Hepatocyte (in vitro differentiated cells): ENCODE results near the gene RBM17. TPM values are rescaled to one million over a fixed set of nuclear protein-coding genes. Genes with fewer than 3 reads are reported as not detected.

Experiments
- DNase-seq: peaks from one replicate; pipeline ENCODE4 v3.0.0-alpha.2; 2016; ENCODE audit warnings: low spot score
- H2AFZ ChIP-seq: fragments of 200-600 bp; sonication (generic); 2 replicates; pipeline ENCODE4 v1.6.0; 2016; ENCODE audit warnings: antibody characterized with exemption, mild to moderate bottlenecking
- H3K27ac ChIP-seq: fragments of 200-600 bp; sonication (generic); 2 replicates; pipeline ENCODE4 v1.5.1; 2016; ENCODE audit warnings: mild to moderate bottlenecking
- H3K27me3 ChIP-seq: fragments of 200-600 bp; sonication (generic); 2 replicates; pipeline ENCODE4 v1.6.1; 2016
- H3K36me3 ChIP-seq: fragments of 200-600 bp; sonication (generic); replicated peaks from 2 replicates; pipeline ENCODE4 v1.5.1; 2016; ENCODE audit warnings: low read depth; ENCODE audit not compliant: insufficient read depth
- H3K4me1 ChIP-seq: fragments of 200-600 bp; sonication (generic); 2 replicates; pipeline ENCODE4 v1.5.1; 2016; ENCODE audit warnings: mild to moderate bottlenecking, moderate library complexity; ENCODE audit not compliant: insufficient read depth
- H3K4me2 ChIP-seq: fragments of 200-600 bp; sonication (generic); 2 replicates; pipeline ENCODE4 v1.6.0; 2016
- H3K4me3 ChIP-seq: fragments of 200-600 bp; sonication (generic); 2 replicates; pipeline ENCODE4 v1.5.1; 2016; ENCODE audit warnings: mild to moderate bottlenecking
- H3K79me2 ChIP-seq: fragments of 200-600 bp; sonication (generic); 2 replicates; pipeline ENCODE4 v1.6.0; 2017; ENCODE audit warnings: mild to moderate bottlenecking
- H3K9me2 ChIP-seq: fragments of 200-600 bp; sonication (generic); replicated peaks from 2 replicates; pipeline ENCODE4 v1.6.0; 2017; ENCODE audit warnings: mild to moderate bottlenecking; ENCODE audit not compliant: insufficient read depth
- H3K9me3 ChIP-seq: fragments of 200-600 bp; sonication (generic); 2 replicates; pipeline ENCODE4 v1.5.1; 2016; ENCODE audit warnings: low read depth, mild to moderate bottlenecking
- H4K20me1 ChIP-seq: fragments of 200-600 bp; sonication (generic); 2 replicates; pipeline ENCODE4 v1.6.0; 2016; ENCODE audit warnings: mild to moderate bottlenecking; ENCODE audit not compliant: insufficient read depth, poor library complexity, severe bottlenecking
- CTCF ChIP-seq: fragments of 200-600 bp; sonication (generic); IDR thresholded peaks from 2 replicates; pipeline ENCODE4 v1.5.1; 2016; ENCODE audit warnings: antibody characterized with exemption, mild to moderate bottlenecking; ENCODE audit not compliant: poor library complexity
- EZH2 ChIP-seq: fragments of 200-600 bp; sonication (generic); IDR thresholded peaks from 2 replicates; pipeline ENCODE4 v1.6.1; 2016; ENCODE audit warnings: antibody characterized with exemption, mild to moderate bottlenecking, borderline replicate concordance
- EZH2phosphoT487 ChIP-seq: fragments of 200-600 bp; sonication (generic); IDR thresholded peaks from one replicate; pipeline ENCODE4 v1.6.1; 2018; ENCODE audit warnings: antibody characterized with exemption, mild to moderate bottlenecking, low read depth, moderate library complexity; ENCODE audit not compliant: unreplicated experiment, severe bottlenecking
- WGBS: methylation state at CpG from one replicate; pipeline ENCODE4 v1.1.6; 2016; ENCODE audit warnings: low lambda C conversion rate; ENCODE audit errors: missing lambda C conversion rate; 5-methylcytosine and 5-hydroxymethylcytosine counted together
- polyA plus RNA-seq: library from polyadenylated mRNA; unstranded; fragments of >200 nt; fragmentation: Nextera tagmentation; extraction: Ambion mirVana; gene quantifications from 2 replicates; pipeline ENCODE4 v1.2.1, GENCODE V29; 2016
- total RNA-seq: library from RNA; depleted of rRNA; stranded (reverse); fragments of >200 nt; gene quantifications from 2 replicates; pipeline ENCODE4 v1.2.3, GENCODE V29; 2014

The RBM17 gene
- total and polyA plus RNA-seq, 2 experiments from 2014 or later, result 46.7 to 112 TPM

GRCh38 chr10:6098156-6098555 lies 9.3 kb downstream of the RBM17 start:
- peaks cover 40% of the 10 kb centered on the region for H4K20me1 ChIP-seq
- DNase-seq, result no peak
- peaks cover 82% of the 10 kb centered on the region for H3K79me2 ChIP-seq
- H3K9me2 ChIP-seq, result no peaks in the 10 kb centered on the region
- H3K36me3 ChIP-seq, result no peaks in the 10 kb centered on the region
- H3K4me2 ChIP-seq, result no peak overlapping the region
- H3K4me1 ChIP-seq, result no peaks in the 10 kb centered on the region
- H3K27me3 ChIP-seq, result no peaks in the 10 kb centered on the region
- H3K4me3 ChIP-seq, result no peak overlapping the region
- no peak overlapping the region for H2AFZ ChIP-seq
- H3K27ac ChIP-seq, result no peak overlapping the region
- H3K9me3 ChIP-seq, result no peaks in the 10 kb centered on the region
- TF ChIP-seq EZH2, result no peak
- no peak for TF ChIP-seq CTCF
- TF ChIP-seq EZH2phosphoT487, result no peak
- 97% methylated on average over 7 of the region's 7 CpGs for WGBS

GRCh38 chr10:6100370-6100769 lies 11.5 kb downstream of the RBM17 start:
- WGBS, result 62% methylated on average over 1 of the region's 1 CpG
- peaks cover 24% of the 10 kb centered on the region for H4K20me1 ChIP-seq
- DNase-seq, result no peak
- H3K79me2 ChIP-seq, result peaks cover 62% of the 10 kb centered on the region
- H3K4me1 ChIP-seq, result no peaks in the 10 kb centered on the region
- no peak overlapping the region for H3K27ac ChIP-seq
- H2AFZ ChIP-seq, result no peak overlapping the region
- TF ChIP-seq EZH2 (no peak), CTCF (no peak), EZH2phosphoT487 (no peak)
- H3K9me2 ChIP-seq, result no peaks in the 10 kb centered on the region
- no peaks in the 10 kb centered on the region for H3K27me3 ChIP-seq
- no peak overlapping the region for H3K4me2 ChIP-seq
- no peaks in the 10 kb centered on the region for H3K36me3 ChIP-seq
- no peaks in the 10 kb centered on the region for H3K9me3 ChIP-seq
- H3K4me3 ChIP-seq, result no peak overlapping the region

- H3K4me2 ChIP-seq, result no peak overlapping the region
- H3K9me3 ChIP-seq, result no peaks in the 10 kb centered on the region
- H3K9me2 ChIP-seq, result no peaks in the 10 kb centered on the region
- no peak overlapping the region for H2AFZ ChIP-seq
- peaks cover 15% of the 10 kb centered on the region for H4K20me1 ChIP-seq
- 85% methylated on average over 8 of the region's 8 CpGs for WGBS
- H3K4me3 ChIP-seq, result no peak overlapping the region
- DNase-seq, result no peak
- H3K79me2 ChIP-seq, result peaks cover 54% of the 10 kb centered on the region
- H3K36me3 ChIP-seq, result no peaks in the 10 kb centered on the region
- no peak for TF ChIP-seq EZH2
- no peak for TF ChIP-seq CTCF
- TF ChIP-seq EZH2phosphoT487, result no peak
- no peak overlapping the region for H3K27ac ChIP-seq
- H3K27me3 ChIP-seq, result no peaks in the 10 kb centered on the region
- H3K4me1 ChIP-seq, result no peaks in the 10 kb centered on the region
Measured at GRCh38 chr10:6101181-6101580, 12.3 kb downstream of the RBM17 start.

- Histone ChIP-seq H4K20me1 (peaks cover 7% of the 10 kb centered on the region), H3K27me3 (no peaks in the 10 kb centered on the region), H3K4me2 (no peak overlapping the region), H3K9me2 (no peaks in the 10 kb centered on the region), H3K27ac (no peak overlapping the region), H2AFZ (no peak overlapping the region), H3K79me2 (peaks cover 45% of the 10 kb centered on the region), H3K9me3 (no peaks in the 10 kb centered on the region), H3K4me3 (no peak overlapping the region), H3K36me3 (no peaks in the 10 kb centered on the region), H3K4me1 (no peaks in the 10 kb centered on the region)
- no peak for TF ChIP-seq CTCF
- TF ChIP-seq EZH2phosphoT487, result no peak
- no peak for TF ChIP-seq EZH2
- DNase-seq, result no peak
- WGBS, result 91% methylated on average over 8 of the region's 8 CpGs
Measured at GRCh38 chr10:6102128-6102527, 13.3 kb downstream of the RBM17 start.
